Suprapubic skin (tissue), 3 donors: Measurements from ENCODE around the gene PTGER1.

Source experiments
- POLR2A ChIP-seq, 2 donors: fragments of 450-650 bp; IDR thresholded peaks; one replicate each; pipeline ENCODE4 v1.6.1; 2017; ENCODE audit warnings: antibody characterized with exemption in 2 of 2, mild to moderate bottlenecking in 2 of 2, moderate library complexity in 2 of 2
- TF ChIP-seq, protein P1 (sequence below), 2 donors: fragments of 200-600 bp in 1 of 2; fragments of 450-650 bp in 1 of 2; sonication (generic) in 1 of 2; IDR thresholded peaks; one replicate each; pipeline ENCODE4 v1.5.1; 2016 to 2019; ENCODE audit warnings: antibody characterized with exemption in 2 of 2, mild to moderate bottlenecking in 1 of 2, moderate library complexity in 1 of 2

DNA sequence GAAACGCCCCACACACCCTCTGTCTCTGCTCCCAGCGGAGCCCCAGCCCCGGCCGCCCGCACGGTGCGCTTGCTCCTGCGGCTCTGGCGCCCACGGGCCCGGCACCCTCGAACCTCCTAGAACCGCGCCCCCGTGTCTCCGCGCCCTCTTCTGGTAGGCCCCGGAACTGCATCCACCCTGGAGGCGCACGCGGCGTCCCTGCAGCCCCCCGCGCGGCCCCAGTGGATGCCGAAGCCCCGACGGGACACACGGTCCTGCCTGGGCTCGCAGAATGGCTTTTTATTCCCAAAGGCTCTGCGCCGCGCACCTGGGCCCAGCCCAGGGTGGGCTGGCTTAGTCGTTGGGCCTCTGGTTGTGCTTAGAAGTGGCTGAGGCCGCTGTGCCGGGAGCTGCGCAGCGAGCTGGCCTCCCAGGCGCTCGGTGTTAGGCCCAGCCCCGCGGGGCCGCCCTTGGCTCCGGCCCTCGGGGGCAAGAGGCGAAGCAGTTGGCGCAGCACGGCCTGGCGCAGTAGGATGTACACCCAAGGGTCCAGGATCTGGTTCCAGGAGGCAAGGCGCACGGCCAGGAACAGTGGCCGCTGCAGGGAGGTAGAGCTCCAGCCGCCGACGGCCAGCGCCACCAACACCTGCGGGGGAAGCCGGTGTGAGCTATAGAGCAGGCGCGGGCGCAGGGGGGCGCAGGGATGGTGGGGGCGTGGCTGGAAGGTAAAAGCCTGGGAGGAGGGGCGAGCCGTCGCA, 2.8 kb downstream of the PTGER1 start:
- TF ChIP-seq, protein P1, sequence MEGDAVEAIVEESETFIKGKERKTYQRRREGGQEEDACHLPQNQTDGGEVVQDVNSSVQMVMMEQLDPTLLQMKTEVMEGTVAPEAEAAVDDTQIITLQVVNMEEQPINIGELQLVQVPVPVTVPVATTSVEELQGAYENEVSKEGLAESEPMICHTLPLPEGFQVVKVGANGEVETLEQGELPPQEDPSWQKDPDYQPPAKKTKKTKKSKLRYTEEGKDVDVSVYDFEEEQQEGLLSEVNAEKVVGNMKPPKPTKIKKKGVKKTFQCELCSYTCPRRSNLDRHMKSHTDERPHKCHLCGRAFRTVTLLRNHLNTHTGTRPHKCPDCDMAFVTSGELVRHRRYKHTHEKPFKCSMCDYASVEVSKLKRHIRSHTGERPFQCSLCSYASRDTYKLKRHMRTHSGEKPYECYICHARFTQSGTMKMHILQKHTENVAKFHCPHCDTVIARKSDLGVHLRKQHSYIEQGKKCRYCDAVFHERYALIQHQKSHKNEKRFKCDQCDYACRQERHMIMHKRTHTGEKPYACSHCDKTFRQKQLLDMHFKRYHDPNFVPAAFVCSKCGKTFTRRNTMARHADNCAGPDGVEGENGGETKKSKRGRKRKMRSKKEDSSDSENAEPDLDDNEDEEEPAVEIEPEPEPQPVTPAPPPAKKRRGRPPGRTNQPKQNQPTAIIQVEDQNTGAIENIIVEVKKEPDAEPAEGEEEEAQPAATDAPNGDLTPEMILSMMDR (IDR thresholded peaks at IDR 0.05): peak; percentile 90 to 100
- no peak for TF ChIP-seq POLR2A (IDR thresholded peaks at IDR 0.05)
